Stimulated activated CD4-positive, alpha-beta T cell treated with anti-CD3 and anti-CD28 coated beads, Interleukin-1b, Interleukin-23, amount 100 ng/mL, for 24 hours (primary cell): Measurements from ENCODE around the gene SLC16A3.
"Not testable (repeated sequence)": the region's sequence is repeated elsewhere in the genome, so short reads cannot be mapped to it uniquely, and the experiment has no call there.

Experiments used
- DNase-seq, 4 experiments: peaks; one replicate each; pipeline ENCODE4 v3.0.0-alpha.2; 2020; ENCODE audit warnings: low read depth in 4 of 4, low spot score in 1 of 4

The SLC16A3 gene

DNA sequence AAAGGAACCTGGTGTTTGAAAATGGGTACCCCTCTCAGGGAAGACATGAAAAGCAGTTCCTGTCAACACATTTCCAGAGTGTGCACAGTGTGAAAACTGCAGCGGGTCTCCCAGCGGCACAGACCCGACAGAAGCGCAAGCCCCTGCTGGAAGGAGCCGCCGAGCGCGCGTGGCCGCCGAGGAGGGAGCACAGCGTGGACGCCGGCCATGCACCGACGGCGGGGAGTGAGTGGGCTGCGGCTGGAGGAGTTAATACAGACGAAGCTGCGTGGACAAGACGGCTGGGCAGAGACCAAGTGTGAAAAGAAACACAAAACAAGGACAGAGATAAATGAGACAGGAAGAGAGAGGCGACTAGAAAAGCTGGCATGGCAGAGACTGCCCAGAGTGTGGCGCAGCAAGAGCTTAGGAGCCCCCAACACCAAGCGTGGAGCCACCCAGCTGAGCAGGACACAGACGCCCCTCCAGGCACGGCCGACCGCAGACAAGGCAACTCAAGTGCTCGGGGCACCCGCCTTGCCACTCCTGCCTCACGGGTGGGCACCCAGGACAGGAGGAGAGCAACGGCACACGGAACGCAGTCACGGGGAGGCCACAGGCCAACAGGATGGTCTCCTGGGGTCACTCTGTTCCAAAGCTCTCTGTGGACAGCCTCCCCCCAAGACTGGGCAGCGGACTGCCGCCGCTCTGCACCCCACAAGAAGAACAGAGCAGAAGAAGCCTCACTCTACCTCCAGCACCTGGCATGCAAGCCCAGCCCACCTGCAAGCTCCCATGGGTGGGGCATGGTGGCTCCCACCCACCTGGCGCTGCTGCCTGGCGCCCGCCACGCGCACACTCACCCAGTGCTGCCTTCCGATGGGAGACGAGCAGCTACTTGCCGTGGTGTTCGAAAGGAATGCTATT lies 16.5 kb downstream of the SLC16A3 start:
- no peak for DNase-seq

DNA sequence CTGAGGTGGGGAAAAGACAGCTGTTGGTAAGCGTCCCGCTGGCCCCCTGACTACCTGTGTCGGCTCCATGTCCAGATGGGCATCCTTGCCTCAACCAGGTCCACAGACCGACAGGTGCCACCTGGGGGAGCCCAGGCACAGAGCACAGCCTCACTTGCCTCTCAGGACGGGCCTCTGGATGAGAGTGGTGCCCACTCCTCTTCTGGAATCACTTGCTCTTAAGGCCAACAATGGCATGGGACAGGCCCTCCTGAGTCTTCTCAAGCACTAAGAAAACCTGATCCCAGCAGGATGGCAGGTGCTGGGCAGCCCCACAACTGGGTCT lies 17.2 kb downstream of the SLC16A3 start:
- no peak for DNase-seq

DNA sequence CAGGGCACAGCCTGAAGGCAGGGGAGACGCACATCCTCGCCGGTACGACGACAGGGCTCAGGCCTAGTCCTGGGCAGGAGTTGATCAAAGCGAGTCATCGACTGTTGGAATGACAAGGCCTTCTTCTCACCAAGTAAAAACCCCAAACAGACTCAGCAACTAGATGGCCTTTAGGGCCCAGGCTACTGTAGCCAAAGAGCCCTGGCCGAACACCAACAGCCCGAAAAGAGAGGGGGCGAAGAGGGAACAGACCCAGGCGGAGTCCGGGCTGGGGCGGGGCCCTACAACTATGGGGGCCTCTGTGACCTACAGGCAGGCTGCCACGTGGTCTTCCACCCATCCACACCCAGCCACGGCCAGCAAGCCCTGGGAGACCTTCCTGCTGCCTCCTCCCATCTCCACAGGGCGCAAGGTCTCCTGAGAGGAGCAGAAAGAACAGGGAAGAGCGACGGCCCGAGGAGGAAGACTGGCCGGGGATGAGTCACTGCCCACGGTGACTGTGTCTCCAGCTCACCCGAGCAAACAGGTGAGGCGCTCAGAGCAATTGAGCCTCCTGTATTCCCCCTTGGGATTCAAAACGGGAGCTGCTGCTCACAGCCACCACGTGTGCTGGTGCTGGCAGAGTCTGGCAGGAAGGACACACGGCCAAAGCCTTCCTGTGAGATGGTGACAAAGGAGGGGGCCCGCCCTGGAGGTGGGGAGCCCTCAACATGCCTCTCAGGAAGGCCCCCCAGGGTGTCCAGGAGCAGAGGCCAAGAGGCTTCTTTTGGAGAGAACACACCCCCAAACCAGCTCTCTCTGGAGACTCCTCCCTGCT lies 17.7 kb downstream of the SLC16A3 start:
- no peak for DNase-seq

DNA sequence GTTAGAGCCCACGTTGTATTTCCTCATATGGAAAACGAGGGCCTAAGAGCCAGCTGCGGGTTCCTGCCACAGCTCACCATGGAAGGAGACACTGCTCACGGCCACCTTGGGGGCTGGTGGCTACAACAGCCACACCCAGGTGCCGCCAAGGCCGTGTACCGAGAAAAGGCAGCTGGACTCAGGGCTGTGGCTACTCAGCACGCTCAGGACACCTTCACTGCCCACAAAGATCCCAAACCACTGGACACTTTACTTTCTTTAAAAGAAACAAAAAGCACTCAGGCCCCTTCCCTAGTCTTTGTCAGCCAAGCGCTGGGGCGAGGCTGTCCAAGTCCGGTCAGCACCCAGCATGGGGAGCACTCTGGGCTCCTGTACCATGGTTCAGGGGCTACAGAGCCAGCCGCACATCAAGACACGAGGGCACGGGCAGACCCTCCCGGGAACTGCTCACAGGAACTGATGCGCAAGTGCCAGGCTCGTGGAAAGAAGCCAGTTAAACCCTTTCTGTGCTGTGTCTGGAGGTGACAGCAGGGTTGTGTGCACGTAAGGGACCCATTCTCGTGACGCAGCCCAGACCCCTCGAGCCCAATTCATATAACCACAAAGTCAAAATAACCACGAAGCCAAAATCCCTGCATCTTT lies 18.5 kb downstream of the SLC16A3 start:
- DNase-seq, result no peak

DNA sequence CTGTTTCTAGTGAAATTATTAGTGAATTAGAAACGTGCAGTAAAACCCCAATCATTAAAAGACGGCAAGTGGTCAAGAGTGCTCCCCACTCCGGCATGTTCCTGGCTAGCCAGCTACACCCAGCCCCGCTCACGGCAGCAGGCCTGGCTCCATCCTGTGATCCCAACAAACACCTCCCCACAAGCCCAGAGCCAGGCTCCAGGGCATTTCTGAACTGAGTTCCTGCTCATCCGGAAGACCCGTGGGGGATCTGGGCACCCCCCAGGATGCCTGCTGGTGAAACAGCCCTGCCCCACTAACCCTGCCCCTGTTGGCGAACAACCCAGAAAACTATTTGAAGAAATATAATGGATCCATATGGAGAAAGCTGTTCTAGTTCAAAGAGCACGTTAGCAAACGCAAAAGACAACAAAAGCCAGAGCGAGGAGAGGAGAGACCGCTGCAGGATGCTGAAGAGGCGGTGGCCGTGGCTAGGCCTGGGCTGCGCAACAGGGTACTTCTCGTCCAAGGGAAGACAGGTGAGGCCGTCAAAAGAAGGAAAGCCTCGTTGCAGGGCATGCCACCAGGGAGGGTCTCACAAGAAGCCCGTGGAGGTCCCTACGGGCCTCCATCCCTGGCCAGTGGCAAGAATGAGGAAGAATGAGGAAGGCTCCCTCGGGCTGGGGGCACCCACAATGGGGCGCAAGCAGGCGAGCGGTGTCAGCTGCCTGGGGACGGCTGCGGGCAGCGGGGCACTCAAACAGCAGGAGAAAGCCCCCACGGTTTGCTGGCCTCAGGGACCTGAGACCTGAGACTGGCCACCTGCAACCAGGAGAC lies 19.2 kb downstream of the SLC16A3 start:
- DNase-seq, result no peak

DNA sequence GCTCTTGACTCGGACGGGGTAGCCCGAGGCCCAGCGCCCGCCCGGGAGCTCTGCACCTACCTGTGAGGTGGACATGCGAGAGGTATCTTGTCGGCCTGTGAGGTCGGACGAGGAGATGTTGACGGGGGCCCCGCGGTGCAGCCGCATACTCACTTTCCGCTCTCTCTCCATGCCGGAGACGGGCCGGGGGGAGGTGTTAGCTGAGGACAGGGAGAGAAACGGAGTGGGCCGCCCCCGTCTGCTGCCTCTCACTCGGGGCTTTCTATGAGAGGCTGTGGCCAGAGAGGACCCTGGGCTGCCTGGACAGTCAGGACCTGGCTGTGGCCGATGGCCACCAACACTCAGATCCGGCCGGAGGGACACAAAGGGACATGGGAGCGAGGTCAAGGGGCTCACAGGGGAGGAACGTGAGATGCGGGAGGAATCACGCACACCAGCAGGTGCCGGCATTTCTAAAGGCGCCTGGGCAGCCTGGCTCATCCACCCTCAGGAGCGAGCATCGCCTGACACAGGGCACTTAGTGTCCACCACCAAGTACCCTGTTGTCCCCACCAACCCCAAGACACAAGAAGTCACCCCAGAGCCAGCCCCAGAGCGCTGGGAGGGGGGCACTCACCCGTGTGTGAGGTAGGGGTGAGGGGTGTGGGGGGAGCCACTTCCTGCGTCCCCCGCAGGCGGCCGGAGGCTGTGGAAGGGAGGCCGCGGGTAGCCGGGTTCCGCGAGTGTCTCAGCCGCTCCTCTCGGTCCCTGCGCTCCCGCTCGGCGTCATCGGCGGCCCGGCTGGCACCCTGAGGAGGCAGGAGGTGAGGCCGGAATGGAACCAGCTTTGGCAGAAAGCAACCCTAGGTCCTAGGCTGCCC lies 20.2 kb downstream of the SLC16A3 start:
- DNase-seq, result no peak

DNA sequence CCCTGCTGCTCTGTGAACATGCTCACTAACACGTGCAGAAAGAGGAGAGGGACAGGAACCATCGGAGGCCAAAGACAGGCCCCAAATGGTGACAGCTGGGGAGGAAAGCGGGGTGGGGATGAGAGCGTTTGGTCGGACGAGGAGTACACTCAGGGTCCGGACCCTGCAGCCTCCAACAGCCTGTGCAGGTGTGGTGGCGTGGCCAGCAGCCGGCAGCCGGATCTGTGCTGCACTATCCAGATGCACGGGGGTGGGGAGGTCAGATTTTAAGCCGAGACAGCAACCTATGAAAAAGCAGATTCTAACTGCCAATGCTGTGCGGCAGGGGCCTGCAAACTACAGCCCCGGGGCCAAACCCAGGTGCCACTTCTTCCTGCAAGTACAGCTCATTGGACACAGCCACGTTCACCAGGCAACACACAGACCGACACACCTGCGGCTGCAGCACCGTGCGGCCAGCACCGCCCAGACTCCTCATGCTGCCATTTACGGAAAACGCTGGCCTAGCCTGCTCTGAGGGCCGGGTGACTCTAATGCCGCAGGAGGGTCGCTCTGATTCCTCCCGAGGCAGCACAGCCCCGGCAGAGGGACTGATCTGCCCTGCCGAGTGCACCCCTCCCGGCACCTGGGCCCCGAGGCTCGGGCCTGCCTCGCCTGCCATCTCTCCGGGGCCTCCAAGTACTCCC lies 21.2 kb downstream of the SLC16A3 start:
- no peak for DNase-seq

DNA sequence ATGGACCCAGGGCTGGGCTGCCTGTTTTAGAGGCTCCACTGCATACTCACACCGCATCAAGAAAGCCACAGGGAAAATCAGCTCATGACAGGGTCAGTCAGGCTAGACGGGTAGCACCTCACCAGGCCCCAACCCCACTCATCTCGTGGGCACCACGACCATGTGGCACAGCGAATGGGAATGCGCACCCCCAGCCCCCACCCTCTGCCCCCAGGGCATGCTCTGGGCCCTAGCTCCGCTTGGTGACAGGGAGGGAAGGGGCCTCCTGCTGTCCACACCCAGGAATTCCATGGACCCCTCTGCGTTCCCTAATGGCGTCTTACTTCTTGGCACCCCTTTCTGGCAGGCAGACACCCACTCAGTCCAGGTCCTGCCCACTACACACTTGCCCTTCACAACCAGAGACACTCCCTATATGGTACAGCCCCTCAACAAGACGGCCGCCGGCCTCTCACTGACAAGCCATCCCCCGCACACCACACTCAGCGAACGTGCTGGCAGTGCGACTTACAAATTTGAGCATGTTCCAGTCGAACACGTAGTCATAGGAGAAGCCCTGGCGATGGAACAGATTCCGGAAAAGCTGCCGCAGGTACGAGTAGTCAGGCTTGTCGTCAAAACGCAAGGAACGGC lies 22.1 kb downstream of the SLC16A3 start:
- no peak for DNase-seq

DNA sequence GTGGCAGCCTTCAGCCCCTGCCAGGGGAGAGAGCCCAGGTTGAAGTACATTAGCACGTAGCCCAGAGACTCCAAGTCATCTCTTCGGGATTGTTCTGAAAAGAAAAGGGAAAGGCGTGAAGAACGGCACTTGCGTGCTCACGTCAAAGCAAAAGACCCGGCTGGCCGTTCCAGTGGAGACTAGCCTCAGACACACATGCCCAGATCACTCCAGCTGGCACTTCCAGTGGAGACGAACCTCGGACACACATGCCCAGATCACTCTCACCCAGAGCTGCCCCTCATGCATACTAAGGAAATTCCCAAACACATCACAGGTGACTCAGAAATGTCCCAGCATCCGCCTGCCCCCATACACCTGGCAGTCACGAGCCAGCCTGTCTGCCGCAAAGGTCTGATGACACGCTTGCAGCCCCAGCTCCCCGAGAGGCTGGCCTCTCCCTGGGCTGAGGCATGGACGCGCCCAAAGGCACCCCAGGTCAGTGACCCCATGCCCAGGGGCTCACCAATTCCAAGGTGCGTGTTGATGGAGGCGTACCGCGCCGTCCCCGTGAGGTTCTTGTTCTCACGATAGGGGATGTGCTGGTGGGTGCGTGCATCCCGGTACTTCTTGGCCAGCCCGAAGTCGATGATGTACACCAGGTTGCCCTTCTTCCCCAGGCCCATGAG lies 23.8 kb downstream of the SLC16A3 start:
- DNase-seq, result no peak

DNA sequence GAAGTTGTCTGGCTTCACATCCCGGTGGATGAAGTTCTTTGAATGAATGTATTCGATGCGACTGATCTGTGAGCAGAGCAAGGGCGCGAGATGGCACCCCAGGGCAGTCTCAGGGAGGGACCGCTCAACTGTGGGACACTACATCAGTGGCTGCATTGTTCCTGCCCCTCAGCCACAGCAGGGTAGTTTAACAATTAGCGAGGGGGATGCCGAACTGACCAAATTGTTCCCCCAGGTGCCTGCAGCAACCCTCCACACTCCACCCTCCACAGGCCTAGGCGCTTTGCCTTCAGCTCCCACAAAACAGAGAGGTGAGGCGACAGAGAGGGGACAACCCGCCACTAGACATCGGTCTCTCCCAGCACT lies 24.3 kb downstream of the SLC16A3 start:
- DNase-seq, result no peak

DNA sequence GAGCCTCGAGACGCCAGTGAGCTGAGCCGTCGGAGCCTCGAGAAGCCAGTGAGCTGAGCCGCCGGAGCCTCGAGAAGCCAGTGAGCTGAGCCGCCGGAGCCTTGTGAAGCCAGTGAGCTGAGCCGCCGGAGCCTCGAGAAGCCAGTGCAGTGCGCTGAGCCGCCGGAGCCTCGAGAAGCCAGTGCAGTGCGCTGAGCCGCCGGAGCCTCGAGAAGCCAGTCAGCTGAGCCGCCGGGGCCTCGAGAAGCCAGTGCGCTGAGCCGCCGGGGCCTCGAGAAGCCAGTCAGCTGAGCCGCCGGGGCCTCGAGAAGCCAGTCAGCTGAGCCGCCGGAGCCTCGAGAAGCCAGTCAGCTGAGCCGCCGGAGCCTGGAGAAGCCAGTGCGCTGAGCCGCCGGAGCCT lies 25.3 kb downstream of the SLC16A3 start:
- not testable (repeated sequence) for DNase-seq

DNA sequence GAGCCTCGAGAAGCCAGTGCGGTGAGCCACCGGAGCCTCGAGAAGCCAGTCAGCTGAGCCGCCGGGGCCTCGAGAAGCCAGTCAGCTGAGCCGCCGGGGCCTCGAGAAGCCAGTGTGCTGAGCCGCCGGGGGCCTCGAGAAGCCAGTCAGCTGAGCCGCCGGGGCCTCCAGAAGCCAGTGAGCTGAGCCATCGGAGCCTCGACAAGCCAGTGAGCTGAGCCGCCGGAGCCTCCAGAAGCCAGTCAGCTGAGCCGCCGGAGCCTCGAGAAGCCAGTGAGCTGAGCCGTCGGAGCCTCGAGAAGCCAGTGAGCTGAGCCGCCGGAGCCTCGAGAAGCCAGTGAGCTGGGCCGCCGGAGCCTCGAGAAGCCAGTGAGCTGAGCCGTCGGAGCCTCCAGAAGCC lies 25.9 kb downstream of the SLC16A3 start:
- DNase-seq, result not testable (repeated sequence)

DNA sequence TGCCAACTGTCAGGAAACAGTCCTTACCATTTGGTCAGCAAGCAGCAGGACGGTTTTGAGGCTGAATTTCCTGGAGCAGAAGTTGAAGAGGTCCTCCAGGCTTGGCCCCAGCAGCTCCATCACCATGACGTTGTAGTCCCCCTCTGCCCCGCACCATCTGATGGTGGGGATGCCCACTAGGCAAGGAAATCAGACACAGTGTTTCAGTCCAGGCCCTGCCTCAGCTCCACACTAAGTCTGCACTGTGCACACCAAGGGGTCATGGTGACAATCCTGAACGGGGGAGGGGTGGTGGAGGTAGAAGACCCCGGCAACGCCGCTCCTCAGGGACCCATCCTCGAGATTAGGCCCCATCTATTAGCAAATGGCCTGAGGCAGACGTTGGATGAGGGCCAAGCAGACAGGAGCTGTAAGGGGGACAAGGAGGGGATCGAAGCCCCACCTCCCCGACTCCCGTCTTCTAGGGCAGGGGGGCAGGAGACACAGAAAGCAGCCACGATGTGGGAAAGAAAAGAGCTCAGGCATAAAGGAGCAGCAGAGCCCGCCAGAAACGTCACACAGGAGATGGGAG lies 26.6 kb downstream of the SLC16A3 start:
- DNase-seq, result no peak

DNA sequence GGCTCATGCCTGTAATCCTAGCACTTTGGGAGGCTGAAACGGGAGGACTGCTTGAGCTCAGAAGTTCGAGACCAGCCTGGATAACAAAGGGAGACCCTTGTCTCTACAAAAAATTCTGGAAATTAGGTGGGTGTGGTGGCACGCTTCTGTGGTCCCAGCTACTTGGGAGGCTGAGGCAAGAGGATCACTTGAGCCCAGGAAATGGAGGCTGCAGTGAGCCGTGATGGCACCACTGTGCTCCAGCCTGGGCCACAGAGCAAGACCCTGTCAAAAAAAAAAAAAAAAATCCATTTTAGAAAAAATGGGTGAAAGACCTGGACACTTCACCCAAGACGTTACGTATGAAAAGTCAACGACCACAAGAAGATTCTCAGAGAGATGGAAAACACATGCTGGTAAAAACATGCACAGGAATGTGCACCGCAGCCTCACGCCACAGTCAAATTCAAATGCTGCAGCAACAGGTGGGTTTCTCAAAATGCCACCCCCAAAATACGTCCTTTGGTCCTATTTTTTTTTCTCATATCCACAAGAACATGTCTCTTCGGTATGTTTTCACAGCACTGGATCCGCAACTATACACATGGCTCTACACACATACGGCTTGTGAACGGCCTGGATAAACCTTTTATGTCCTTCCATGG lies 27.5 kb downstream of the SLC16A3 start:
- no peak for DNase-seq

DNA sequence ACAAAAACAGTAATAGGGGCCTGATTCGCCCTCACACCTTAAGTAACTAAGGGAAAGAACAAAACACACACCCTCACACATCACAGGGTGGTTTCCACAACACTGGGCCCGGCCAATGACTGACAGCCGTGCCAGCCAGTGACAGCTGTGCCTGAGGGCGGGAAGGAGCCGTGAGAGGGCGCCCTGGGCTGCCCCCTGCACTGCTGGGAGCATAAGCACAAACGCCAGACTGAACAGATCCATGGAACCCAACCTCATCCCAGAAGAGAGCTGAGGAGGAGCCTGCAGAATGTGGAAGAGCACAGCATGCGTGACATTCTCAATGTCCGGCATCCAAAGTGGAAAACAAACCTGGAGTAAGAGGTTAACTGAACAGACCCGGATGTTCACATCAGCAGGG lies 28.6 kb downstream of the SLC16A3 start:
- peak in 1 of 4 experiments; percentile 51 for DNase-seq

DNA sequence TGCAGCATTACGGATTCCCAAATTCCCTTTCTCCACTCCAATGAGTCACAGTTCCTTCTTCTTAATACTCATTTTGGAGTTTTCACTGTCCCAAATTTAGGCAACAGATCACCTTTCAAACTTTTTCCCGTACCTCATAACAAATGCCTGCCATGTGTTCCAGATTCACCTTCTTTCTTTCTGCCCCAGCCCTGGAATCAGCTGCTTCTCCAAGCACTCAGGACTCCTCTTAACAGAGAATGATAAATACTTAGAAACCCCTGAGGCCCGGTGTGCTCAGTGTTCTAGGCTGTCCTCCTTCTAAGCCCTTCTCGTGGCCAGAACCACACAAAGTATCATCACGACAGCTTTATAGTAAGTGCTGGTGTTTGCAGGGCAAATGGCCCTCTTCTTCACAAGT lies 29.7 kb downstream of the SLC16A3 start:
- no peak for DNase-seq
